PC-3 (cell line): Measurements from ENCODE around the gene NES. TPM values are rescaled to one million over a fixed set of nuclear protein-coding genes. Genes with fewer than 3 reads are reported as not detected.

Experiments used
- ATAC-seq: fragments of 200-7000 bp; cut with Tn5 transposase; 2 replicates; pipeline ENCODE4 v1.9.1; 2020; ENCODE audit warnings: mild to moderate bottlenecking, moderate library complexity
- BruUV-seq: library from RNA; stranded (reverse); fragments of 400-500 nt; replicated peaks from 2 replicates; lab custom pipeline; 2021; lab: Mats Ljungman, UMichigan
- CTCF ChIA-PET: fragments of 300-600 bp; sonication (Branson Sonifier 250); formaldehyde crosslinking; loops from one replicate; lab custom pipeline; 2022; ENCODE audit warnings: antibody characterized with exemption; lab: Charles Lee
- POLR2A ChIA-PET: fragments of 300-600 bp; sonication (Branson Sonifier 250); formaldehyde crosslinking; loops from one replicate; lab custom pipeline; 2022; ENCODE audit warnings: antibody characterized with exemption; ENCODE audit not compliant: unreplicated experiment; lab: Charles Lee
- DNase-seq: peaks from one replicate; pipeline ENCODE4 v3.0.0-alpha.2; 2015
- H2AFZ ChIP-seq: fragments of 300-600 bp; sonication (generic); 2 replicates; pipeline ENCODE4 v1.6.0; 2016; ENCODE audit warnings: antibody characterized with exemption, low read length
- H3F3A ChIP-seq: fragments of 300-600 bp; sonication (generic); one replicate; pipeline ENCODE4 v1.6.0; 2017; ENCODE audit warnings: antibody characterized with exemption, low read length, control low read depth, mild to moderate bottlenecking; ENCODE audit not compliant: unreplicated experiment
- H3K27ac ChIP-seq: fragments of 300-600 bp; sonication (generic); 2 replicates; pipeline ENCODE4 v1.5.1; 2016; ENCODE audit warnings: mild to moderate bottlenecking, low read length
- H3K27me3 ChIP-seq: fragments of 300-600 bp; sonication (generic); 2 replicates; pipeline ENCODE4 v1.6.1; 2016; ENCODE audit warnings: low read length, mixed read lengths
- H3K36me3 ChIP-seq: fragments of 300-600 bp; sonication (generic); 2 replicates; pipeline ENCODE4 v1.6.1; 2016; ENCODE audit warnings: low read depth, mixed run types, low read length, mixed read lengths
- H3K4me1 ChIP-seq: fragments of 300-600 bp; sonication (generic); 2 replicates; pipeline ENCODE4 v1.5.1; 2016; ENCODE audit warnings: low read length; ENCODE audit not compliant: insufficient read depth
- H3K4me2 ChIP-seq: fragments of 300-600 bp; sonication (generic); 2 replicates; pipeline ENCODE4 v1.6.0; 2016; ENCODE audit warnings: low read length
- H3K4me3 ChIP-seq: fragments of 300-600 bp; sonication (generic); 2 replicates; pipeline ENCODE4 v1.5.1; 2016; ENCODE audit warnings: mild to moderate bottlenecking, low read length, mixed read lengths
- H3K79me2 ChIP-seq: fragments of 300-600 bp; sonication (generic); 2 replicates; pipeline ENCODE4 v1.6.1; 2017; ENCODE audit warnings: low read length, mixed read lengths
- H3K9ac ChIP-seq: fragments of 300-600 bp; sonication (generic); 2 replicates; pipeline ENCODE4 v1.6.0; 2016; ENCODE audit warnings: mild to moderate bottlenecking, low read length
- H3K9me2 ChIP-seq: fragments of 300-600 bp; sonication (generic); replicated peaks from 2 replicates; pipeline ENCODE4 v1.6.1; 2016; ENCODE audit warnings: mixed run types, low read length, mixed read lengths
- H3K9me3 ChIP-seq: fragments of 300-600 bp; sonication (generic); 2 replicates; pipeline ENCODE4 v1.6.1; 2016; ENCODE audit warnings: low read length, mixed read lengths
- H4K20me1 ChIP-seq: fragments of 300-600 bp; sonication (generic); 2 replicates; pipeline ENCODE4 v1.6.1; 2016; ENCODE audit warnings: low read length, mixed read lengths
- EZH2 ChIP-seq: fragments of 300-600 bp; sonication (generic); IDR thresholded peaks from one replicate; pipeline ENCODE4 v1.6.1; 2017; ENCODE audit warnings: antibody characterized with exemption, mild to moderate bottlenecking, low read length; ENCODE audit not compliant: unreplicated experiment
- EZH2phosphoT487 ChIP-seq: fragments of 300-600 bp; sonication (generic); IDR thresholded peaks from 2 replicates; pipeline ENCODE4 v1.6.1; 2018; ENCODE audit warnings: mild to moderate bottlenecking, antibody characterized with exemption, low read length, borderline replicate concordance
- intact Hi-C: fragments of 100-400 bp; cut with micrococcal nuclease; formaldehyde crosslinking; loops from 2 replicates; pipeline ENCODE4 v1.9.0; 2023
- total RNA-seq: library from RNA; depleted of rRNA; stranded (reverse); fragments of >200 nt; gene quantifications from 2 replicates; pipeline ENCODE4 v1.2.3, GENCODE V29; 2014
- TF ChIP-seq, protein P1 (sequence below): fragments of 300-600 bp; sonication (generic); conservative IDR thresholded peaks from 2 replicates; pipeline ENCODE4 v1.5.1; 2017; ENCODE audit warnings: antibody characterized with exemption, low read depth, mild to moderate bottlenecking, low read length

The NES gene
- total RNA-seq, 1 experiment from 2014 or later = 58.2 TPM

DNA sequence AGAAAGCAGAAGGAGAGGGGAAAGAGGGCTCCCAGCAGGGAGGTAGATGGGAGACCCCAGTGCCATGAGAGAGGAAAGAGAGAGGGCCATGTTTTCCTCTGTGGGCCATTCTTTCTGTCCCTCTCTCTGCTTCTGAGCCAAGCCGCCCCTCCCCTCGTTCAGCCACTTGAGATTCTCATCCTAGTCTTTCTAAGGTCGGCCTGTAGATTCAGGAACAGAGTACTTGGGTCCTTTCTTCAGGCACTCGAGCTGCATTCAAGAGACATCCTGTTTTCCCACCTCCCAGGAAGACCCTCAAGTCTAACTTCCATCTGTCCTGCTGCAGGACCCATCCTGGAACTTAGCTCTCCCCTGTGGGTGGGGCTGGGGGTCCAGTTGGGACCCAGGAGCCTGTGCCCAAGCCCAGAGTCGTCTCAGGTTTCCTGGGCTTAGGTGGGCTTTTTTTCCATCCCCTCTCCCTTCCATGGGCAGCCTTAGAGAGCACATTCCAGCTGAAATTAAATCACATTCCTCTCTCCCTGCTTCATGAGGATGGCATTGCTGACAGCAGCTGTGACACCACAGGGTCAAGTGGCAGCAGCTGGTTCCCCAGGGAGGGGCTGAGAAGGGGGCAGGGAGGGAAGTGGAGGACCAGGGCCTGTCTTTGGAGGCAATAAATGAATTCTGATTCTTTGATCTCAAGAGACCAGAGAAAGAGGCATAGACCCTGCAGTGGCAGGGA is 13.0 kb downstream of the NES start:
- no TSS peak for BruUV-seq
- Histone ChIP-seq H3K4me3 (no peak overlapping the region), H3K9me3 (no peaks in the 10 kb centered on the region), H3K79me2 (peaks cover 14% of the 10 kb centered on the region), H4K20me1 (no peaks in the 10 kb centered on the region), H3F3A (peaks cover 5% of the 10 kb centered on the region), H3K9me2 (no peaks in the 10 kb centered on the region), H3K4me1 (peaks cover 40% of the 10 kb centered on the region), H3K4me2 (no peak overlapping the region), H2AFZ (no peak overlapping the region), H3K27me3 (no peaks in the 10 kb centered on the region), H3K36me3 (no peaks in the 10 kb centered on the region), H3K27ac (no peak overlapping the region), H3K9ac (no peak overlapping the region)
- ATAC-seq (no peak), DNase-seq (no peak)
- ChIA-PET CTCF (no interaction called here), POLR2A (no interaction called here)
- TF ChIP-seq, protein P1, sequence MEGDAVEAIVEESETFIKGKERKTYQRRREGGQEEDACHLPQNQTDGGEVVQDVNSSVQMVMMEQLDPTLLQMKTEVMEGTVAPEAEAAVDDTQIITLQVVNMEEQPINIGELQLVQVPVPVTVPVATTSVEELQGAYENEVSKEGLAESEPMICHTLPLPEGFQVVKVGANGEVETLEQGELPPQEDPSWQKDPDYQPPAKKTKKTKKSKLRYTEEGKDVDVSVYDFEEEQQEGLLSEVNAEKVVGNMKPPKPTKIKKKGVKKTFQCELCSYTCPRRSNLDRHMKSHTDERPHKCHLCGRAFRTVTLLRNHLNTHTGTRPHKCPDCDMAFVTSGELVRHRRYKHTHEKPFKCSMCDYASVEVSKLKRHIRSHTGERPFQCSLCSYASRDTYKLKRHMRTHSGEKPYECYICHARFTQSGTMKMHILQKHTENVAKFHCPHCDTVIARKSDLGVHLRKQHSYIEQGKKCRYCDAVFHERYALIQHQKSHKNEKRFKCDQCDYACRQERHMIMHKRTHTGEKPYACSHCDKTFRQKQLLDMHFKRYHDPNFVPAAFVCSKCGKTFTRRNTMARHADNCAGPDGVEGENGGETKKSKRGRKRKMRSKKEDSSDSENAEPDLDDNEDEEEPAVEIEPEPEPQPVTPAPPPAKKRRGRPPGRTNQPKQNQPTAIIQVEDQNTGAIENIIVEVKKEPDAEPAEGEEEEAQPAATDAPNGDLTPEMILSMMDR = no peak
- TF ChIP-seq EZH2 (no peak), EZH2phosphoT487 (no peak)
- intact Hi-C loops = no loop called here

DNA sequence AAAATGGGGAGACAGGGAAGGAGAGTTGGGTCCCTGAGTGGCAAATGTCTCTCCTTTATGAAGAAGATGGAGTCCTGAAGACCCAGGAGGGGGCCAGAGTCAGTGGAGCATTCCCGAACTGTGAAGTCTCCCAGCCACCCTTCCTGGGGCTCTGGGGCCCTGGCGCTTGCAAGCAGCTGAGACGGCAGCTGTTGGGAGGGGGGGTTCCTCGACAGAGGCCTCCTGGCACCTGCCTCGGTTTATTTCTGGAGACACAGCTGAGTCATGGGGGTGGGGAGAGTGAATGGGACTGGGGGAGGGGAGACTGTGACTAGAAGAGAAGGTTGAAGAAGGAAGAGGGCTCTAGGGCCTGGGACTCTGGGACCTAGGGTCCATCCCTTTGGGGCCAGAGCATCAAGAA is 14.0 kb downstream of the NES start:
- TF ChIP-seq, protein P1 = no peak
- TF ChIP-seq EZH2 (no peak), EZH2phosphoT487 (no peak)
- DNase-seq = no peak
- H3K27ac ChIP-seq = no peak overlapping the region
- no peaks in the 10 kb centered on the region for H3K36me3 ChIP-seq
- CTCF ChIA-PET = no interaction called here
- peaks cover 15% of the 10 kb centered on the region for H3K79me2 ChIP-seq
- ATAC-seq = no peak
- no peaks in the 10 kb centered on the region for H4K20me1 ChIP-seq
- POLR2A ChIA-PET = no interaction called here
- no peak overlapping the region for H2AFZ ChIP-seq
- no peaks in the 10 kb centered on the region for H3K9me3 ChIP-seq
- H3K9ac ChIP-seq = no peak overlapping the region
- H3K4me2 ChIP-seq = no peak overlapping the region
- no peaks in the 10 kb centered on the region for H3K9me2 ChIP-seq
- no TSS peak for BruUV-seq
- no peak overlapping the region for H3K4me3 ChIP-seq
- H3K4me1 ChIP-seq = peaks cover 41% of the 10 kb centered on the region
- intact Hi-C loops = no loop called here
- peaks cover 5% of the 10 kb centered on the region for H3F3A ChIP-seq
- no peaks in the 10 kb centered on the region for H3K27me3 ChIP-seq

DNA sequence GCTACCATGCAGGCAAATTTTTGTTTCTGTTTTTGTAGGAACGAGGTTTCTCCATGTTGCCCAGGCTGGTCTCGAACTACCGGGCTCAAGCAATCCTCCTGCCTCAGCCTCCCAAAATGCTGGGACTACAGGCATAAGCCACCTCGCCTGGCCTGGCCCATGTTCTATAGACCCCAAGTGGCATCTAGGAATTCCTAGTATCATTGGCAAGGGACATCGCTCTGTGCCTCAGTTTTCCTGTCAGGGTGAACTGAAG is 14.5 kb downstream of the NES start:
- no peak overlapping the region for H2AFZ ChIP-seq
- intact Hi-C loops = no loop called here
- POLR2A ChIA-PET = interaction anchor here (0.6 kb wide), 1 partner anchor 14 kb away, joined by 3 read pairs; no protein-coding TSS in a partner anchor
- no peaks in the 10 kb centered on the region for H3K36me3 ChIP-seq
- H3K9me2 ChIP-seq = no peaks in the 10 kb centered on the region
- peaks cover 15% of the 10 kb centered on the region for H3K79me2 ChIP-seq
- no TSS peak for BruUV-seq
- H4K20me1 ChIP-seq = no peaks in the 10 kb centered on the region
- peaks cover 5% of the 10 kb centered on the region for H3F3A ChIP-seq
- DNase-seq (no peak), ATAC-seq (no peak)
- no peak overlapping the region for H3K4me3 ChIP-seq
- H3K4me1 ChIP-seq = peaks cover 44% of the 10 kb centered on the region
- CTCF ChIA-PET = interaction anchor here (0.6 to 1.0 kb wide), 2 partner anchors 13 to 162 kb away, joined by 3 read pairs; no protein-coding TSS in a partner anchor
- TF ChIP-seq EZH2phosphoT487 (no peak), EZH2 (no peak)
- TF ChIP-seq, protein P1 = no peak
- no peak overlapping the region for H3K27ac ChIP-seq
- H3K9me3 ChIP-seq = no peaks in the 10 kb centered on the region
- no peak overlapping the region for H3K9ac ChIP-seq
- H3K27me3 ChIP-seq = no peaks in the 10 kb centered on the region
- H3K4me2 ChIP-seq = no peak overlapping the region
